Naive thymus-derived CD8-positive, alpha-beta T cell (primary cell): ENCODE data around the gene COL7A1. TPM values are rescaled to one million over a fixed set of nuclear protein-coding genes. Genes with fewer than 3 reads are reported as not detected.

ENCODE experiments used
- ATAC-seq, 2 donors: fragments of 150-1000 bp; cut with Tn5 transposase in 1 of 2; sonication (Bioruptor Pico), chemical (Tn5 transposase) in 1 of 2; 1 replicate in 1 of 2; 2 replicates in 1 of 2; pipeline ENCODE4 v1.10.0; 2021; ENCODE audit warnings: mild to moderate bottlenecking in 2 of 2, moderate library complexity in 2 of 2
- POLR2A ChIA-PET: fragments of 350-600 bp; sonication (Branson Sonifier 250); formaldehyde crosslinking; loops from one replicate; lab custom pipeline; 2021; ENCODE audit warnings: antibody characterized with exemption; lab: Charles Lee
- DNase-seq, 10 donors: peaks; one replicate each; pipeline versions ENCODE4 v3.0.0 to v3.0.0-alpha.2; 2020 to 2022
- H3K27ac Mint-ChIP-seq, 10 donors: one replicate each; pipeline ENCODE4 v1.8.0; 2020 to 2022; ENCODE audit warnings: mild to moderate bottlenecking in 10 of 10, mixed read lengths in 10 of 10, moderate library complexity in 4 of 10, inconsistent platforms in 1 of 10
- H3K27me3 Mint-ChIP-seq, 5 donors: one replicate each; pipeline ENCODE4 v1.8.0; 2021 to 2022; ENCODE audit warnings: mixed read lengths in 5 of 5
- H3K36me3 Mint-ChIP-seq, 3 donors: one replicate each; pipeline ENCODE4 v1.8.0; 2020 to 2022; ENCODE audit warnings: mixed read lengths in 3 of 3, mild to moderate bottlenecking in 2 of 3, inconsistent platforms in 1 of 3
- H3K4me1 Mint-ChIP-seq, 4 donors: one replicate each; pipeline ENCODE4 v1.8.0; 2021 to 2022; ENCODE audit warnings: mixed read lengths in 4 of 4
- H3K4me3 Mint-ChIP-seq, 10 donors: one replicate each; pipeline ENCODE4 v1.8.0; 2020 to 2022; ENCODE audit warnings: mild to moderate bottlenecking in 10 of 10, mixed read lengths in 10 of 10, moderate library complexity in 6 of 10, inconsistent platforms in 1 of 10
- H3K9me3 Mint-ChIP-seq, 9 donors: one replicate each; pipeline ENCODE4 v1.8.0; 2020 to 2022; ENCODE audit warnings: mixed read lengths in 9 of 9, mild to moderate bottlenecking in 3 of 9, inconsistent platforms in 1 of 9, moderate library complexity in 1 of 9
- polyA plus RNA-seq, 3 donors: library from polyadenylated mRNA; unstranded; fragments of 300-500 nt; fragmentation: Illumina TruSeq; gene quantifications; one replicate each; pipeline ENCODE4 v1.2.3, GENCODE V29; 2021
- total RNA-seq, 8 experiments: library from RNA in 2 of 8; stranded (reverse) in 2 of 8; gene quantifications; one replicate each; pipeline ENCODE4 v1.2.3 and lab custom pipeline; 2021 to 2026

COL7A1 gene
- total and polyA plus RNA-seq, 5 experiments from 2014 or later = 0.27 to 1.8 (median 1.6) TPM; not detected in 2

- Mint-ChIP-seq H3K9me3 (no peaks in the 10 kb centered on the region), H3K27ac (peak overlapping the region in 4 of 10 donors; percentile 9 to 84 (median 65)), H3K27me3 (peaks cover 4 to 38% (median 18%) of the 10 kb centered on the region in 5 donors), H3K36me3 (peaks cover 0 to 33% (median 2%) of the 10 kb centered on the region in 3 donors), H3K4me1 (peaks cover 5 to 17% (median 9%) of the 10 kb centered on the region in 4 donors), H3K4me3 (no peak overlapping the region)
- DNase-seq (no peak), ATAC-seq (peak in 1 of 2 donors; percentile 6)
- POLR2A ChIA-PET = no interaction called here
Measured at GRCh38 chr3:48596676-48597407, 1.7 kb upstream of the COL7A1 start.

GRCh38 chr3:48596157-48596556, 1.0 kb upstream of the COL7A1 start:
- POLR2A ChIA-PET = no interaction called here
- Mint-ChIP-seq H3K4me3 (peak overlapping the region in 4 of 10 donors; percentile 8 to 27 (median 18)), H3K9me3 (no peaks in the 10 kb centered on the region), H3K27ac (peak overlapping the region in 2 of 10 donors; percentile 4 to 84), H3K4me1 (peaks cover 5 to 17% (median 9%) of the 10 kb centered on the region in 4 donors), H3K27me3 (peaks cover 4 to 43% (median 20%) of the 10 kb centered on the region in 5 donors), H3K36me3 (peaks cover 0 to 27% (median 2%) of the 10 kb centered on the region in 3 donors)
- ATAC-seq (peak in 1 of 2 donors; percentile 6), DNase-seq (no peak)

DNA sequence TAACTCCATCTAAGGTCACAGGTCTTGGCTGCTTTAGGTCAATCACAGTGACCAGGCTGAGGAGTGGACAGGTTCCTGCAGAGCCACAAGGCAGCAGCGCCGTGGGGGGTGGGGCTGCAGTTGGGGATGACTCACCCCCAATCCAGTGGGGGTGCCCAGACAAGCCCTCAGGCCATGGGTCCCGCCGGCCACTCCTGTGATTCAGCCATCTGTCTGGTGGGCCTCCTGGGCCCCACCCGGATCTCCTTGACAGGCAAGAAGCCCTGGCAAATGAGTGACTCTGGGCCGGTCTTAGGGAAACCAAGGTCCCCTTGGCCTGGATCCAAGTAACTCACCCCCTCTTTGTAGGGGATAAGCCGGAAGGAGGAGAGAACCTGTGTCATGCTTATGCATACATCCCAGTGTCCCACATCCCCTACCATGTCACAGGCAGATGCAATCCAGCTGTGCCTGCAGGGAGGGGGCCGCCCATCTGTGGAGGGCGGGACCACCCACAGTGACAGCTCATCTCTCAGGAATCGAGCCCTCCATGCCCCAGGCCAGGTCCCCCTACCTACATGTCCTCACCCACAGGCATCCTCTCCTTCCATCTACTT, 495 bp upstream of the COL7A1 start:
- Mint-ChIP-seq H3K9me3 (no peaks in the 10 kb centered on the region), H3K4me3 (peak overlapping the region in 2 of 10 donors; percentile 26 to 31), H3K36me3 (peaks cover 0 to 22% (median 2%) of the 10 kb centered on the region in 3 donors), H3K27me3 (peaks cover 8 to 49% (median 25%) of the 10 kb centered on the region in 5 donors), H3K4me1 (peaks cover 5 to 17% (median 9%) of the 10 kb centered on the region in 4 donors), H3K27ac (peak overlapping the region in 2 of 10 donors; percentile 4 to 84)
- peak in 1 of 2 donors; percentile 20 for ATAC-seq
- POLR2A ChIA-PET = no interaction called here
- no peak for DNase-seq

DNA sequence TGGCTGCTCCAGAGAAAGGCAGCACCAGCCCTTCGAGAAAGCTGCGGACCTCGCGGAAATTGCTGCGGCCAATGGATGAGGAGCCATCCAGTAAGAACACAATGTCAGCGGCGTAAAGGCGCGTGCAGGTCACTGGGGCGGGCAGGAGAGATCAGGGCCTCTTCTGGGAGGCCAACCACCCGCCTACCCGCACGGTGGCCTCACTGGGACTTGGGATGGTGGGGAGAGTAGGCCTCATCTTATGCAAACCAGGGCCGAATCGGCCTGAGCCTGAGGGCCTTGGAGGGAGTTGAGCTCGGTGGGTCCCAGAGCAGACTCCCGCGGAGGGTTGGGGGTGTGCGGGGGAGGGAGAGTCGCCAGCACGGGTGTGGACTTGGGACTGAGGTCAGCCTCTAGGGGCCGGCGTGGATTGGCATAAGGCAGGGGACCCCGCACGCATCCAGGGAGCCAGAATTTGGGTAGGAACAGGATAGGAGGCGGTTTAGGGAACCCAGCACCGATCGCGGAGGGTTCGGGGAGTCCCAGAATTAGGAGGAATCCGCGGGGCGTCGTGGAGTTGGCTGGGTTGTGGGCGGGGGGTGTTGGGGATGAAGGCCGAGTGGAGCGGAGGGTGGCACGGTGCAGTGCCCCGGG, 596 bp downstream of the COL7A1 start:
- no peaks in the 10 kb centered on the region for H3K9me3 Mint-ChIP-seq
- peak overlapping the region in 7 of 10 donors; percentile 8 to 67 (median 45) for H3K4me3 Mint-ChIP-seq
- H3K36me3 Mint-ChIP-seq = peaks cover 0 to 12% (median 0%) of the 10 kb centered on the region in 3 donors
- H3K27me3 Mint-ChIP-seq = peaks cover 11 to 59% (median 33%) of the 10 kb centered on the region in 5 donors
- H3K4me1 Mint-ChIP-seq = peaks cover 5 to 17% (median 9%) of the 10 kb centered on the region in 4 donors
- no peak for ATAC-seq
- peak overlapping the region in 3 of 10 donors; percentile 35 to 60 (median 37) for H3K27ac Mint-ChIP-seq
- no peak for DNase-seq
- POLR2A ChIA-PET = no interaction called here

- POLR2A ChIA-PET = no interaction called here
- Mint-ChIP-seq H3K27ac (peak overlapping the region in 1 of 10 donors; percentile 56), H3K4me3 (no peak overlapping the region), H3K4me1 (peaks cover 5 to 17% (median 9%) of the 10 kb centered on the region in 4 donors), H3K27me3 (peaks cover 16 to 70% (median 42%) of the 10 kb centered on the region in 5 donors), H3K36me3 (peaks cover 0 to 2% (median 0%) of the 10 kb centered on the region in 3 donors), H3K9me3 (no peaks in the 10 kb centered on the region)
- DNase-seq = no peak
- ATAC-seq = no peak
Measured at GRCh38 chr3:48593337-48593736, 1.8 kb downstream of the COL7A1 start.

DNA sequence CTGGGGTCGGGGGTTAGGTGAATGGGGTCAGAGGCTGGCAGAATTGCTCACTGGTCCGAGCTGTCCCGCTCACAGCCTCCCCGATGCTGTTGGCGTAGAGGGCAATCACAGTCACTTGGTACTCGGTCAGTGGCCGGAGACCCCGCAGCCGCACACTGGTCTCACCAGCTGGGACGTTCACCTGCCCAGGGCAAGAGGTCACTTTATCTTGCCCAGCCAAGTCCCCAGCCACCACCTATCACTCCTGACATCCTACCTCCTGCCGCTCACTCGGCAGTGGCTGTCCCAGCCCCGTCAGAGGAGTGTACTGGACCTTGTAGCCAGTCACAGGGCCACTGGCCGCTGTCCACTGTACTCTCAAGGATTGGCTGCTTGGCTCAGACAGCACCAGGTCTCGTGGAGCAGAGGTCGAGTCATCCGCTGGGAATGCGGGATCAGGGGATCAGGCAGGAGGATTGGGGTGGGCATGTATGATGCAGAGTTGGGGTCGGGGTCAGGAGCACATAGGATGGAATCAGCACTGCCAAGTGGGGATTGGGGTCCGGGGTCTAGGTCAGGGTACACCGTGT, 2.5 kb downstream of the COL7A1 start:
- POLR2A ChIA-PET = no interaction called here
- H3K27ac Mint-ChIP-seq = no peak overlapping the region
- DNase-seq = no peak
- no peaks in the 10 kb centered on the region for H3K9me3 Mint-ChIP-seq
- no peak overlapping the region for H3K4me3 Mint-ChIP-seq
- H3K36me3 Mint-ChIP-seq = no peaks in the 10 kb centered on the region
- no peak for ATAC-seq
- H3K27me3 Mint-ChIP-seq = peaks cover 16 to 78% (median 47%) of the 10 kb centered on the region in 5 donors
- H3K4me1 Mint-ChIP-seq = peaks cover 5 to 17% (median 9%) of the 10 kb centered on the region in 4 donors

GRCh38 chr3:48591886-48592518, 3.1 kb downstream of the COL7A1 start:
- H3K27me3 Mint-ChIP-seq = peaks cover 16 to 84% (median 53%) of the 10 kb centered on the region in 5 donors

GRCh38 chr3:48591436-48591835, 3.7 kb downstream of the COL7A1 start:
- POLR2A ChIA-PET = no interaction called here
- H3K4me3 Mint-ChIP-seq = no peak overlapping the region
- no peaks in the 10 kb centered on the region for H3K36me3 Mint-ChIP-seq
- no peak for DNase-seq
- peaks cover 16 to 88% (median 58%) of the 10 kb centered on the region in 5 donors for H3K27me3 Mint-ChIP-seq
- no peak for ATAC-seq
- peaks cover 5 to 16% (median 9%) of the 10 kb centered on the region in 4 donors for H3K4me1 Mint-ChIP-seq
- H3K9me3 Mint-ChIP-seq = no peaks in the 10 kb centered on the region
- no peak overlapping the region for H3K27ac Mint-ChIP-seq

More at GRCh38 chr3:48591886-48592518, 3.1 kb downstream of the COL7A1 start:
- ATAC-seq (no peak), DNase-seq (no peak)
- no peaks in the 10 kb centered on the region for H3K9me3 Mint-ChIP-seq
- peaks cover 5 to 17% (median 9%) of the 10 kb centered on the region in 4 donors for H3K4me1 Mint-ChIP-seq
- no peak overlapping the region for H3K27ac Mint-ChIP-seq
- no peaks in the 10 kb centered on the region for H3K36me3 Mint-ChIP-seq
- POLR2A ChIA-PET = no interaction called here
- no peak overlapping the region for H3K4me3 Mint-ChIP-seq

- Mint-ChIP-seq H3K4me1 (no peaks in the 10 kb centered on the region), H3K36me3 (no peaks in the 10 kb centered on the region), H3K27me3 (peaks cover 12 to 65% (median 50%) of the 10 kb centered on the region in 5 donors), H3K27ac (peak overlapping the region in 1 of 10 donors; percentile 71), H3K4me3 (no peak overlapping the region), H3K9me3 (no peaks in the 10 kb centered on the region)
- ATAC-seq = no peak
- POLR2A ChIA-PET = no interaction called here
- no peak for DNase-seq
Measured at GRCh38 chr3:48588230-48588629, 6.9 kb downstream of the COL7A1 start.

- no peak overlapping the region for H3K4me3 Mint-ChIP-seq
- POLR2A ChIA-PET = no interaction called here
Measured at GRCh38 chr3:48587686-48588085, 7.4 kb downstream of the COL7A1 start.

DNA sequence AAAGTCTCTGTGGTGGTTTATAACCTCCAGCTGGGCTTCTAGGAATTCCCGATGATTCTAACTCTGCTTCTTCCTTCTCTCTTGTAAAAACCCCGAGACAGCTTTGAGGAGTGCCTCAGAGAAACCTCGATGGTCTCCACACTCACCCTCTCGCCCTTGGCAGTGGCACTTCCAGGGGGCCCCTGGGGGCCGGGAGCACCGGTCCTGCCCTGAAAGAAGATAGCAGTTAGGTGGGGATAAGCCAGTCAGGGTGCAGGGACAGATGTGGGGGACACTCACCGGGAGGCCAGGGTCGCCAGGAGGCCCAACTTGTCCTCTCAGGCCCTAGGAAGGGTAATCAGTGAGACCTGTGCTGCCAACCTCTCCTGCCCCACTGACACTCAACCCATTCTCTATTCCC, 9.7 kb downstream of the COL7A1 start:
- Mint-ChIP-seq H3K4me1 (no peaks in the 10 kb centered on the region), H3K27ac (no peak overlapping the region), H3K36me3 (no peaks in the 10 kb centered on the region), H3K9me3 (no peaks in the 10 kb centered on the region), H3K4me3 (no peak overlapping the region), H3K27me3 (peaks cover 8 to 42% (median 29%) of the 10 kb centered on the region in 5 donors)
- DNase-seq (no peak), ATAC-seq (no peak)
- POLR2A ChIA-PET = no interaction called here

More at GRCh38 chr3:48587686-48588085, 7.4 kb downstream of the COL7A1 start:
- Mint-ChIP-seq H3K36me3 (no peaks in the 10 kb centered on the region), H3K27me3 (peaks cover 12 to 59% (median 45%) of the 10 kb centered on the region in 5 donors), H3K27ac (peak overlapping the region in 1 of 10 donors; percentile 71), H3K9me3 (no peaks in the 10 kb centered on the region), H3K4me1 (no peaks in the 10 kb centered on the region)
- ATAC-seq (no peak), DNase-seq (no peak)

GRCh38 chr3:48584836-48585235, 10.3 kb downstream of the COL7A1 start:
- POLR2A ChIA-PET = no interaction called here
- Mint-ChIP-seq H3K36me3 (no peaks in the 10 kb centered on the region), H3K4me1 (no peaks in the 10 kb centered on the region), H3K9me3 (no peaks in the 10 kb centered on the region), H3K4me3 (no peak overlapping the region), H3K27me3 (peaks cover 6 to 36% (median 24%) of the 10 kb centered on the region in 5 donors), H3K27ac (no peak overlapping the region)
- DNase-seq (no peak), ATAC-seq (no peak)
